GM23248 (cell line): ENCODE results near the gene PRICKLE2.

Experiments
- EZH2 ChIP-seq: fragments of 200-600 bp; sonication (generic); IDR thresholded peaks from 2 replicates; pipeline ENCODE4 v1.6.1; 2018; ENCODE audit warnings: antibody characterized with exemption, mild to moderate bottlenecking; ENCODE audit not compliant: insufficient read depth, poor library complexity, severe bottlenecking
- EZH2phosphoT487 ChIP-seq: fragments of 200-600 bp; sonication (generic); IDR thresholded peaks from 2 replicates; pipeline ENCODE4 v1.6.1; 2018; ENCODE audit warnings: antibody characterized with exemption, moderate library complexity, mild to moderate bottlenecking, low read depth; ENCODE audit not compliant: insufficient read depth

DNA sequence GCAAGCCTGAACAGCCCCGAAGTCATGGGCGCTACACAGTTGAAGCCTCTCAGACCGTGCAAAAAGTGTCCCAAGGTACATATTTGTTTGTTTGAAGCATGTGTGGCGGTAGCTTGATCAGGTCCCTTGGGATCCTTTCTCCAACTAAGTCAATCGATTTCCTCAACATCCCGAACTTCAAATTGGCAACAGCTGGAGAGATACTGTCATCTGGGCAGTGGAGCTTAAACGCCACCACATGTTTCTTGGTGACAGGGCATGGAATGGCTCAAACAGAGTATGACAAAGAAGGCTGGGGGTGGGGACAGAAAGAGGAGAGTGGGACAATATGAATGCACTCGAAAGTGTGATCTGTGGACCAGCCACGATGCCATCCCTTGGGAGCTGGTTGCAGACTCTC is 117.0 kb downstream of the PRICKLE2 start:
- TF ChIP-seq EZH2 (no peak), EZH2phosphoT487 (no peak)
